ENCODE measurements around the gene MCU.

- no peak for TF ChIP-seq POLR2A (IDR thresholded peaks at IDR 0.05; ENCODE audit: low read depth, low read length)
- TF ChIP-seq POLR2AphosphoS5 (IDR thresholded peaks at IDR 0.05; ENCODE audit: low read depth, low read length) = no peak
- no peak for TF ChIP-seq TAF1 (IDR thresholded peaks at IDR 0.05; ENCODE audit: borderline replicate concordance, low read depth, low read length)
Observed at GRCh38 chr10:72812415-72812752, 120.4 kb downstream of the MCU start.

All from GM12892 (cell line).